Measurements from ENCODE around the gene TMPRSS11B. TPM values are rescaled to one million over a fixed set of nuclear protein-coding genes. Genes with fewer than 3 reads are reported as not detected.
"Not testable (repeated sequence)": the region's sequence is repeated elsewhere in the genome, so short reads cannot be mapped to it uniquely, and the experiment has no call there.

Gene TMPRSS11B
- total RNA-seq, 4 donors from 2014 or later, result 0.21 TPM; not detected in 3

DNA sequence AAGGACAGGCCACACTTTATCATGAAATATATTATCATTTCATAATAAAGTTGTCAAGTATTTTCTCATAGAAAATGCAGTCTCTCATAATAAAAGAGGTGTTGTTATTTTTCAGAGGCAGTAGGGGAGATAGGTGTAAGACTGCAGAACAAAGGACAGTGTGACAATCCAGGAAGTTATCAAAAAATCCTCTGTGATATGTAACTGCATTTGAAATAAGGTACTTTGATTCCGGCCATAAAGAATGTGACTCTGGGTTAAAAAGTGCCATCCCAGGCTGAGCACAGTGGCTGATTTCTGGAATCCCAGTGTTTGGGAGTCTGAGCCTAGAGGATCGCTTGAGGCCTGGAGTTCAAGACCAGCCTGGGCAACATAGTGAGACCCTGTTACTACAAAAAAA, 37.6 kb upstream of the TMPRSS11B start:
- no peak for TF ChIP-seq POLR2A (IDR thresholded peaks at IDR 0.05)
- TF ChIP-seq, protein P1, sequence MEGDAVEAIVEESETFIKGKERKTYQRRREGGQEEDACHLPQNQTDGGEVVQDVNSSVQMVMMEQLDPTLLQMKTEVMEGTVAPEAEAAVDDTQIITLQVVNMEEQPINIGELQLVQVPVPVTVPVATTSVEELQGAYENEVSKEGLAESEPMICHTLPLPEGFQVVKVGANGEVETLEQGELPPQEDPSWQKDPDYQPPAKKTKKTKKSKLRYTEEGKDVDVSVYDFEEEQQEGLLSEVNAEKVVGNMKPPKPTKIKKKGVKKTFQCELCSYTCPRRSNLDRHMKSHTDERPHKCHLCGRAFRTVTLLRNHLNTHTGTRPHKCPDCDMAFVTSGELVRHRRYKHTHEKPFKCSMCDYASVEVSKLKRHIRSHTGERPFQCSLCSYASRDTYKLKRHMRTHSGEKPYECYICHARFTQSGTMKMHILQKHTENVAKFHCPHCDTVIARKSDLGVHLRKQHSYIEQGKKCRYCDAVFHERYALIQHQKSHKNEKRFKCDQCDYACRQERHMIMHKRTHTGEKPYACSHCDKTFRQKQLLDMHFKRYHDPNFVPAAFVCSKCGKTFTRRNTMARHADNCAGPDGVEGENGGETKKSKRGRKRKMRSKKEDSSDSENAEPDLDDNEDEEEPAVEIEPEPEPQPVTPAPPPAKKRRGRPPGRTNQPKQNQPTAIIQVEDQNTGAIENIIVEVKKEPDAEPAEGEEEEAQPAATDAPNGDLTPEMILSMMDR (IDR thresholded peaks at IDR 0.05), result no peak
- H3K36me3 ChIP-seq, result no peaks in the 10 kb centered on the region
- H3K4me3 ChIP-seq, result no peak overlapping the region
- no peaks in the 10 kb centered on the region for H3K27me3 ChIP-seq
- no peaks in the 10 kb centered on the region for H3K9me3 ChIP-seq
- intact Hi-C loops (cut with DNase I; ENCODE audit: low total_unique reads), result no loop called here
- no peak for DNase-seq
- no peak overlapping the region for H3K27ac ChIP-seq
- H3K4me1 ChIP-seq, result no peaks in the 10 kb centered on the region

DNA sequence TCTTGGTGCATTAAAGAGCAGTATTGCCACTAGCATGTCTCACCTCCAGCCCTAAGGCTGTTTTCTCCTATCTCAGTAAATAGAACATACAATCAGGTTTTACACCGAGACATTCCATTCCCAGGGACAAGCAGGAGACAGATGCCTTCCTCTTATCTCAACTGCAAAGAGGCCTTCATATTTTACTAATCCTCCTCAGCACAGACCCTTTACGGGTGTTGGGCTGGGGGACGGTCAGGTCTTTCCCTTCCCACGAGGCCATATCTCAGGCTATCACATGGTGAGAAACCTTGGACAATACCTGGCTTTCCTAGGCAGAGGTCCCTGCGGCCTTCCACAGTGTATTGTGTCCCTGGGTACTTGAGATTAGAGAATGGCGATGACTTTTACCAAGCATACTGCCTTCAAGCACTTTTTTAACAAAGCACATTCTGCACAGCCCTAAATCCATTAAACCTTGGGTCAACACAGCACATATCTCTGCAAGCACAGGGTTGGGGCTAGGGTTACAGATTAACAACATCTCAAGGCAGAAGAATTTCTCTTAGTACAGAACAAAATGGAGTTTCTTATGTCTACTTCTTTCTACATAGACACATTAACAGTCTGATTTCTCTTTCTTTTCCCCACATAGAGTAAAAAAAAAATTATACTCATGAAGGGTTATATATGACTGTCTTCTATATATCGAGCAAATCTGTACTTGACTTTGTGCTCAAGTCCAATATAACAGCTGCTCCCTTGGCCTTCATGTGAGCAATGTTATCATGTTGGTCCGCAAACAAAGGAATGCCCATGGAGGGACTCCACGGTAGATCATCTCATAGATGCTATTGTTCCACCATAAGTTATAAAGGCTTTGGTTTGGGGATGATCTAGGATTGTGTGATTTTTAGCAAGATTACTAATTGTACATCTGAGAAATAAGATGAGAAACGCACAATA, 36.6 kb upstream of the TMPRSS11B start:
- H3K36me3 ChIP-seq; H3K9me3 ChIP-seq; intact Hi-C loops (cut with DNase I; ENCODE audit: low total_unique reads); H3K4me3 ChIP-seq; DNase-seq; H3K27me3 ChIP-seq; H3K4me1 ChIP-seq; H3K27ac ChIP-seq: not testable (repeated sequence)

DNA sequence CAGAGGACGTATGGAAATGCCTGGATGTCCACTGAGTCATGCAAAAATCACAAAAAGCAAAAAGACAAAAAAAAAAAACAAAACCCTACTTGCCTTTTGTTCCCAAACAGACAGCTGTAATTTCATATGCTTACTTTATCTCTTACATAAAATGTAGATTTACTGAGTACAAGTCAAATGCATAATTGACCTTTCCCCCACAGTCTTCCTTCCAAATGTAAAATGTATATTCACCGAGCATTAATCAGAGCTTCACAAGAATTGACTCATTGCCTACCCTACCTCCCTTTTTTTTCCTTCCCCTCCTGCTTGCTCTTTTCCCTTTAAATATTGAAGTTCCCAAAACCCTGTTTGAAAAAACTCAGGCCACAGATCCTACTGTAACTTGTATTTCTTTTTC, 32.5 kb upstream of the TMPRSS11B start:
- Histone ChIP-seq H3K27ac (no peak overlapping the region), H3K4me1 (no peaks in the 10 kb centered on the region)
- intact Hi-C loops (cut with DNase I; ENCODE audit: low total_unique reads), result no loop called here

DNA sequence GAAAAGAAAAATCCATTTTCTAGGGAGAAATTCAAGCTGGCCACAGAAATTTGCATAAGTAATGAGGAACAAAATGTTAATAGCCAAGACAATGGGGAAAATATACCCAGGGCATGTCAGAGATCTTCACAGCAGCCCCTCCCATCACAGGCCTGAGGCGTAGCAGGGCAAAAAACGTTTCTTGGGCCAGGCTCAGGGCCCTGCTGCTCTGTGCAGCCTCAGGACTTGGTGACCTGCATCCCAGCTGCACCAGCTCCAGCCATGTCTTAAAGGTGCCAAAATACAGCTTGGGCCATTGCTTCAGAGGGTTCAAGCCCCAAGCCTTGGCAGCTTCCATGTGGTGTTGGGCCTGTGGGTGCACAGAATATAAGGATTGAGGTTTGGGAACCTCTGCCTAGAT, 32.1 kb upstream of the TMPRSS11B start:
- Histone ChIP-seq H3K36me3 (no peaks in the 10 kb centered on the region), H3K4me1 (no peaks in the 10 kb centered on the region), H3K27ac (no peak overlapping the region), H3K4me3 (no peak overlapping the region), H3K27me3 (no peaks in the 10 kb centered on the region), H3K9me3 (no peaks in the 10 kb centered on the region)
- intact Hi-C loops (cut with DNase I; ENCODE audit: low total_unique reads), result no loop called here
- no peak for DNase-seq
- no peak for TF ChIP-seq POLR2A (IDR thresholded peaks at IDR 0.05)
- TF ChIP-seq, protein P1 (IDR thresholded peaks at IDR 0.05), result no peak

More for the DNA sequence above, 32.5 kb upstream of the TMPRSS11B start:
- H3K4me3 ChIP-seq, result no peak overlapping the region
- TF ChIP-seq POLR2A (IDR thresholded peaks at IDR 0.05), result no peak
- TF ChIP-seq, protein P1 (IDR thresholded peaks at IDR 0.05), result no peak
- DNase-seq, result no peak
- H3K9me3 ChIP-seq, result no peaks in the 10 kb centered on the region
- H3K36me3 ChIP-seq, result no peaks in the 10 kb centered on the region
- H3K27me3 ChIP-seq, result no peaks in the 10 kb centered on the region

DNA sequence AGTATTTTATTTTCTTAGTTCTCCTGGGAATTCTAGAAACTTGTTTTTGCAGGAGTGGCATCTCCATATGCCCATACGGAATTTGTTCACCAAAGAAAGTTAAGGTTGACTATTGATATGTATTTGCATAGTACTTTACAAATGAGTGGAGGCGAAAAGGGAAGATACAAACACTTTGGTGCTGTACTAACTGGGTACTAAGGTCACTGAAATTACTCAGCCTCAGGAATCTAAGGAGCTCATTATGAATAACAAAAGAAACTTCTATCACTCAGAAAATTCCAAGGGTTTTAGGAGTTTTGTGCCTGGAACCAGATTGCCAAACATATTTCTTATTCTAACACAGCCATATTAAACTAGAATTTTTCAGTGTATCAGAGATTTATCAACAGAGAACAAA, 27.4 kb upstream of the TMPRSS11B start:
- no peak for TF ChIP-seq POLR2A (IDR thresholded peaks at IDR 0.05)
- TF ChIP-seq, protein P1 (IDR thresholded peaks at IDR 0.05), result no peak
- intact Hi-C loops (cut with DNase I; ENCODE audit: low total_unique reads), result no loop called here
- no peaks in the 10 kb centered on the region for H3K36me3 ChIP-seq

More for the DNA sequence above, 27.4 kb upstream of the TMPRSS11B start:
- DNase-seq, result no peak
- Histone ChIP-seq H3K4me1 (no peaks in the 10 kb centered on the region), H3K27me3 (no peaks in the 10 kb centered on the region), H3K4me3 (no peak overlapping the region), H3K27ac (no peak overlapping the region), H3K9me3 (no peaks in the 10 kb centered on the region)
